Measurements from ENCODE around the gene BRMS1.

Gene BRMS1

GRCh38 chr11:66294626-66295620, 50.0 kb downstream of the BRMS1 start:
- DNase-seq: no peak
- no peak for ATAC-seq
- Mint-ChIP-seq H3K27ac (no peak overlapping the region), H3K36me3 (ENCODE audit: low read depth) (no peaks in the 10 kb centered on the region), H3K4me1 (peaks cover 16% of the 10 kb centered on the region), H3K27me3 (peaks cover 19% of the 10 kb centered on the region), H3K9me3 (no peaks in the 10 kb centered on the region), H3K4me3 (no peak overlapping the region)

- ATAC-seq (no peak), DNase-seq (no peak)
- Mint-ChIP-seq H3K36me3 (ENCODE audit: low read depth) (no peaks in the 10 kb centered on the region), H3K27me3 (peaks cover 19% of the 10 kb centered on the region), H3K9me3 (no peaks in the 10 kb centered on the region), H3K27ac (no peak overlapping the region), H3K4me1 (peaks cover 25% of the 10 kb centered on the region), H3K4me3 (no peak overlapping the region)
These were observed 50.9 kb downstream of the BRMS1 start for GRCh38 chr11:66293777-66294625.

DNA sequence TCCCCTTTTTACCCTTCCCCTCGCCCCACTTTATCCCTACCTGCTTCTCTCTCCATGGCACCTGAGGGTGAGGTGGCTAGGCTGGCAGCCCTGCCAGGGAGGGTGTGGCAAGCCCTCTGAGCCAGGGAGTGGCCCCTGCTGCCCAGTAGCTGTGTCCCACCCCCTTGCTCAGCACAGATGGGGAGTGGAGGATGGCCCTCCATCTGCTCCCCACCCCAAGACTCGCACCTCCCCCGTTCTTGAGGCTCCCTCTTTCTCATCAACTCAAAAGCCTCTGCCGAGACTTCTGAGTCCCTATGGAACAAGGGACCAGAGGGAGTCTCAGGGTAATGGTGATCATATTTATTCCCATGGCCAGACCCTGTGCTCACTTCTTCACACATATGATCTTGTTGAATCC, 51.6 kb downstream of the BRMS1 start:
- H3K4me1 Mint-ChIP-seq: peaks cover 26% of the 10 kb centered on the region
- H3K27ac Mint-ChIP-seq: no peak overlapping the region
- ATAC-seq (no peak), DNase-seq (no peak)
- no peaks in the 10 kb centered on the region for H3K36me3 Mint-ChIP-seq (ENCODE audit: low read depth)
- peaks cover 19% of the 10 kb centered on the region for H3K27me3 Mint-ChIP-seq
- H3K4me3 Mint-ChIP-seq: no peak overlapping the region
- no peaks in the 10 kb centered on the region for H3K9me3 Mint-ChIP-seq

- Mint-ChIP-seq H3K27me3 (peaks cover 19% of the 10 kb centered on the region), H3K9me3 (no peaks in the 10 kb centered on the region), H3K27ac (peak overlapping the region; percentile 12), H3K36me3 (ENCODE audit: low read depth) (no peaks in the 10 kb centered on the region), H3K4me1 (peaks cover 30% of the 10 kb centered on the region), H3K4me3 (peak overlapping the region; percentile 9)
- DNase-seq (no peak), ATAC-seq (no peak)
These were observed 52.2 kb downstream of the BRMS1 start for GRCh38 chr11:66292543-66293332.

- DNase-seq: no peak
- no peak for ATAC-seq
- Mint-ChIP-seq H3K27ac (peak within 1 kb of the TSS; percentile 12), H3K36me3 (ENCODE audit: low read depth) (no peaks in the 10 kb centered on the region), H3K4me1 (peaks cover 36% of the 10 kb centered on the region), H3K27me3 (peaks cover 19% of the 10 kb centered on the region), H3K4me3 (peak within 1 kb of the TSS; percentile 94), H3K9me3 (no peaks in the 10 kb centered on the region)
These were observed 53.0 kb downstream of the BRMS1 start, which contains the start of gene TMEM151A for GRCh38 chr11:66291706-66292542. TMEM151A (plus strand) TSS chr11:66291894; CDS start chr11:66292014, 120 bp downstream.

- Mint-ChIP-seq H3K9me3 (no peaks in the 10 kb centered on the region), H3K4me3 (peak overlapping the region; percentile 94), H3K27me3 (peaks cover 19% of the 10 kb centered on the region), H3K4me1 (peaks cover 39% of the 10 kb centered on the region), H3K36me3 (ENCODE audit: low read depth) (no peaks in the 10 kb centered on the region), H3K27ac (no peak overlapping the region)
- DNase-seq (no peak), ATAC-seq (no peak)
These were observed 53.6 kb downstream of the BRMS1 start for GRCh38 chr11:66291303-66291705.

DNA sequence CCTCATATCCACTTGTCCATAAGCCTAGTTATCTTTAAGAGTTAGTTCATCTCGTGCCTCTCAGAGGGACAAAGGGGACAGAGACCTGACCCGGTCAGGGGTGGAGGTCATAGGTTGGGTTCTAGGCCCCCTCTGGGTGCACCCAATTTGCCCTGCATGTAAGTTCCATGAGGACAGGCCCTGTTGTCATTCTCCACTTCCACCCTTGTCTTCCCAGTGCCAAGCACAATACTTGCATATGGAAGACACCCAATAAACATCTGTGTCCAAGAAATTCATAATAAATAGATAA, 54.6 kb downstream of the BRMS1 start:
- H3K36me3 Mint-ChIP-seq (ENCODE audit: low read depth): no peaks in the 10 kb centered on the region
- H3K27ac Mint-ChIP-seq: no peak overlapping the region
- no peaks in the 10 kb centered on the region for H3K9me3 Mint-ChIP-seq
- ATAC-seq (no peak), DNase-seq (no peak)
- H3K4me1 Mint-ChIP-seq: peaks cover 39% of the 10 kb centered on the region
- H3K27me3 Mint-ChIP-seq: peaks cover 19% of the 10 kb centered on the region
- peak overlapping the region; percentile 94 for H3K4me3 Mint-ChIP-seq

GRCh38 chr11:66289548-66290329, 55.2 kb downstream of the BRMS1 start:
- Mint-ChIP-seq H3K4me1 (peaks cover 39% of the 10 kb centered on the region), H3K27ac (peak overlapping the region; percentile 94), H3K36me3 (ENCODE audit: low read depth) (no peaks in the 10 kb centered on the region), H3K4me3 (peak overlapping the region; percentile 94), H3K9me3 (no peaks in the 10 kb centered on the region), H3K27me3 (peaks cover 19% of the 10 kb centered on the region)
- ATAC-seq (peak; percentile 71), DNase-seq (peak; percentile 86)

DNA sequence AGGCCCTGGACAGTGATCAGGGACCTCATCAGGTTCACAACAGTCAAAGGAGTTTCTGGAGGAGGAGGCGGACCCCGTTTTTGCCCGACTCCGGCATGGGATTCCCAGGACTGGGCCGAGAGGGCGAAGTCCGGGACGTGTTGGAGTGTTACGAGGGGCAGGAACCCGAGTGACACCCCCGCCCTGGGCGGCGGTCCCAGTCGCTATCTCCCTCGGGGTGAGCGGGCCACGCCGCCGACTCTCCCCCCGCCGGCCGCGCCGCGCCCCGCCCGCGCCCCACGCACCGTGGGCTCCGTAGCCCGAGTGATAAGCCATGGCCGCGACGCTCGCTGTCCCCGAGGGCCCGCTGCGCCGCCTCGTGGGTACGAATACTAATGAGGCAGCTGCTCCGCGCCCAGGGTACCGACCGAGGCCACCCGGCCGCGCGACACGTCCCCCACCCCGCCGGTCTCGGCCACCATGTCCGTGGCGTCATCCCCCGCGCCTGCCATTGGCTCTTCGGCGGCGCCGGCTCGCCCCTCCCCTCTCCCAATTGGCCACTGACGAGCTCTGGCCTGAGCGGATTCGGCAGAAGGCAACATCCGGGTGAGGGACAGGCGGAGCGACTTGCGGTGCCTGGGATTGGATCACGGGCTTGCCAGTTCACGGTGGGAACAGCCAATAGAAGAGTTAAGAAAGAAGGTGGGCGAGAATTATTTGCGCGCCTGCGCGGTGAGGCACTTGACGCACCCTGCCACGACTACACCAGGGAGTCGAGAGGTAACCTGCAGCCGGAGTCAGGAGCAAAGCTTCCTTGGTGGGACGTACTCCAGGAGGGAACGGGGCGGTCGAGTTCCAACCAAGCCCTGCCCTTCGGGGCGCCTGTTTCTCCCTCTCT, 56.0 kb downstream of the BRMS1 start, which contains the start of gene YIF1A:
Gene YIF1A, minus strand, starts transcription at position 473 of the 877 bp plus-strand sequence. Its CDS starts 158 bp downstream, at position 315.
- H3K4me1 Mint-ChIP-seq: peaks cover 39% of the 10 kb centered on the region
- H3K9me3 Mint-ChIP-seq: no peaks in the 10 kb centered on the region
- DNase-seq (peak; percentile 97), ATAC-seq (peak; percentile 96)
- H3K27me3 Mint-ChIP-seq: peaks cover 19% of the 10 kb centered on the region
- H3K4me3 Mint-ChIP-seq: peak within 1 kb of the TSS; percentile 94
- H3K27ac Mint-ChIP-seq: peak within 1 kb of the TSS; percentile 94
- no peaks in the 10 kb centered on the region for H3K36me3 Mint-ChIP-seq (ENCODE audit: low read depth)

- H3K36me3 Mint-ChIP-seq (ENCODE audit: low read depth): no peaks in the 10 kb centered on the region
- peaks cover 13% of the 10 kb centered on the region for H3K27me3 Mint-ChIP-seq
- peaks cover 42% of the 10 kb centered on the region for H3K4me1 Mint-ChIP-seq
- ATAC-seq (no peak), DNase-seq (no peak)
- H3K4me3 Mint-ChIP-seq: peak overlapping the region; percentile 94
- H3K27ac Mint-ChIP-seq: peak overlapping the region; percentile 90
- no peaks in the 10 kb centered on the region for H3K9me3 Mint-ChIP-seq
These were observed 56.8 kb downstream of the BRMS1 start for GRCh38 chr11:66287889-66288670.

All from activated naive CD8-positive, alpha-beta T cell treated with anti-CD3 and anti-CD28 coated beads, Interleukin-2, amount 50 U/mL, for 24 hours (primary cell).